Activated CD8-positive, alpha-beta T cell treated with anti-CD3 and anti-CD28 coated beads for 36 hours (primary cell): ENCODE measurements around the gene PLA2G12A. TPM values are rescaled to one million over a fixed set of nuclear protein-coding genes. Genes with fewer than 3 reads are reported as not detected.

Experiments
- ATAC-seq: fragments of 200-7000 bp; cut with Tn5 transposase; one replicate; pipeline ENCODE4 v1.10.0; 2021; ENCODE audit warnings: mild to moderate bottlenecking, moderate library complexity
- CTCF ChIA-PET: fragments of 350-600 bp; sonication (Branson Sonifier 250); formaldehyde crosslinking; loops from one replicate; lab custom pipeline; 2021; ENCODE audit warnings: antibody characterized with exemption; lab: Charles Lee
- POLR2A ChIA-PET: fragments of 350-600 bp; sonication (Branson Sonifier 250); formaldehyde crosslinking; loops from one replicate; lab custom pipeline; 2021; ENCODE audit warnings: antibody characterized with exemption; lab: Charles Lee
- DNase-seq: peaks from one replicate; pipeline ENCODE4 v3.0.0-alpha.2; 2020
- H3K27ac Mint-ChIP-seq: one replicate; pipeline ENCODE4 v1.8.0; 2021; ENCODE audit warnings: mild to moderate bottlenecking, mixed read lengths
- H3K27me3 Mint-ChIP-seq: one replicate; pipeline ENCODE4 v1.8.0; 2021; ENCODE audit warnings: mixed read lengths
- H3K36me3 Mint-ChIP-seq: one replicate; pipeline ENCODE4 v1.8.0; 2021; ENCODE audit warnings: low read depth, mixed read lengths
- H3K4me1 Mint-ChIP-seq: one replicate; pipeline ENCODE4 v1.8.0; 2021; ENCODE audit warnings: low read depth, mixed read lengths
- H3K4me3 Mint-ChIP-seq: one replicate; pipeline ENCODE4 v1.8.0; 2021; ENCODE audit warnings: mild to moderate bottlenecking, moderate library complexity, mixed read lengths
- H3K9me3 Mint-ChIP-seq: one replicate; pipeline ENCODE4 v1.8.0; 2021; ENCODE audit warnings: mixed read lengths
- CTCF ChIP-seq: fragments of 200-600 bp; IDR thresholded peaks from one replicate; pipeline ENCODE4 v1.8.0; 2022; ENCODE audit warnings: antibody characterized with exemption, mild to moderate bottlenecking
- intact Hi-C: fragments of 100-400 bp; cut with micrococcal nuclease; formaldehyde crosslinking; loops from one replicate; pipeline ENCODE4 v1.10.0; 2022
- total RNA-seq, 2 experiments: library from RNA; stranded (reverse); gene quantifications; one replicate each; pipeline ENCODE4 v1.2.3, GENCODE V29; 2021

The PLA2G12A gene
- total RNA-seq, 2 experiments from 2014 or later, result 32.0 to 35.6 TPM

- H3K36me3 Mint-ChIP-seq, result no peaks in the 10 kb centered on the region
- no peaks in the 10 kb centered on the region for H3K27me3 Mint-ChIP-seq
- H3K27ac Mint-ChIP-seq, result no peak overlapping the region
- ATAC-seq, result no peak
- intact Hi-C loops, result no loop called here
- H3K4me3 Mint-ChIP-seq, result no peak overlapping the region
- no peaks in the 10 kb centered on the region for H3K4me1 Mint-ChIP-seq
- POLR2A ChIA-PET, result interaction anchor here (1.5 kb wide), 1 partner anchor 8 kb away, joined by 6 read pairs; the partner anchor contains the start of gene PLA2G12A
- no peak for TF ChIP-seq CTCF
- DNase-seq, result no peak
- CTCF ChIA-PET, result interaction anchor here (1.6 kb wide), 1 partner anchor 13 kb away, joined by 4 read pairs; no protein-coding TSS in a partner anchor
- no peaks in the 10 kb centered on the region for H3K9me3 Mint-ChIP-seq
These were observed 8.4 kb upstream of the PLA2G12A start for GRCh38 chr4:109738104-109738872.

- Mint-ChIP-seq H3K27ac (no peak overlapping the region), H3K36me3 (no peaks in the 10 kb centered on the region), H3K4me3 (no peak overlapping the region), H3K4me1 (no peaks in the 10 kb centered on the region), H3K9me3 (no peaks in the 10 kb centered on the region), H3K27me3 (no peaks in the 10 kb centered on the region)
- DNase-seq, result no peak
- TF ChIP-seq CTCF, result no peak
- CTCF ChIA-PET, result no interaction called here
- ATAC-seq, result no peak
- POLR2A ChIA-PET, result no interaction called here
- intact Hi-C loops, result no loop called here
These were observed 5.9 kb upstream of the PLA2G12A start for GRCh38 chr4:109735566-109736365.

GRCh38 chr4:109733728-109734127 is 3.9 kb upstream of the PLA2G12A start:
- Mint-ChIP-seq H3K36me3 (no peaks in the 10 kb centered on the region), H3K4me1 (peaks cover 5% of the 10 kb centered on the region), H3K9me3 (no peaks in the 10 kb centered on the region), H3K27ac (no peak overlapping the region), H3K4me3 (no peak overlapping the region), H3K27me3 (no peaks in the 10 kb centered on the region)
- TF ChIP-seq CTCF, result no peak
- intact Hi-C loops, result no loop called here
- no peak for ATAC-seq
- POLR2A ChIA-PET, result no interaction called here
- CTCF ChIA-PET, result interaction anchor here (2.0 kb wide), 1 partner anchor 93 kb away, joined by 4 read pairs; no protein-coding TSS in a partner anchor
- no peak for DNase-seq

GRCh38 chr4:109730619-109731545 is 1.0 kb upstream of the PLA2G12A start:
- H3K4me1 Mint-ChIP-seq, result peaks cover 17% of the 10 kb centered on the region
- intact Hi-C loops, result no loop called here
- ATAC-seq (no peak), DNase-seq (no peak)
- H3K36me3 Mint-ChIP-seq, result peaks cover 15% of the 10 kb centered on the region
- H3K27ac Mint-ChIP-seq, result peak overlapping the region; percentile 84
- H3K9me3 Mint-ChIP-seq, result no peaks in the 10 kb centered on the region
- peak overlapping the region; percentile 90 for H3K4me3 Mint-ChIP-seq
- POLR2A ChIA-PET, result interaction anchor here (0.7 to 1.4 kb wide), 4 partner anchors 8 to 170 kb away, joined by 3 to 6 read pairs (median 3); no protein-coding TSS in a partner anchor
- TF ChIP-seq CTCF, result no peak
- CTCF ChIA-PET, result interaction anchor here (0.8 to 1.9 kb wide), 4 partner anchors 25 to 297 kb away, joined by 3 to 8 read pairs (median 4); partner anchors contain the start of gene SEC24B
- H3K27me3 Mint-ChIP-seq, result no peaks in the 10 kb centered on the region
